Epithelial cell of proximal tubule (primary cell): Measurements from ENCODE around the gene CHSY1. TPM values are rescaled to one million over a fixed set of nuclear protein-coding genes. Genes with fewer than 3 reads are reported as not detected.
A peak's percentile ranks its signal among the peaks of the same experiment; 100 is the strongest.

Experiments
- DNase-seq: peaks from one replicate; pipeline ENCODE4 v3.0.0-alpha.2; 2011; ENCODE audit warnings: low read depth
- H3K4me3 ChIP-seq: 2 replicates; pipeline ENCODE4 v1.5.1; 2011; ENCODE audit warnings: low read depth, mild to moderate bottlenecking, low read length
- total RNA-seq: library from RNA; depleted of rRNA; stranded (reverse); fragments of >200 nt; gene quantifications from 2 replicates; pipeline ENCODE4 v1.2.3, GENCODE V29; 2015
- TF ChIP-seq, protein P1 (sequence below): conservative IDR thresholded peaks from 2 replicates; pipeline ENCODE4 v1.5.1; 2012; ENCODE audit warnings: low read depth, mild to moderate bottlenecking, low read length

Gene CHSY1
- total RNA-seq, 1 donor from 2014 or later: 14.4 TPM

DNA sequence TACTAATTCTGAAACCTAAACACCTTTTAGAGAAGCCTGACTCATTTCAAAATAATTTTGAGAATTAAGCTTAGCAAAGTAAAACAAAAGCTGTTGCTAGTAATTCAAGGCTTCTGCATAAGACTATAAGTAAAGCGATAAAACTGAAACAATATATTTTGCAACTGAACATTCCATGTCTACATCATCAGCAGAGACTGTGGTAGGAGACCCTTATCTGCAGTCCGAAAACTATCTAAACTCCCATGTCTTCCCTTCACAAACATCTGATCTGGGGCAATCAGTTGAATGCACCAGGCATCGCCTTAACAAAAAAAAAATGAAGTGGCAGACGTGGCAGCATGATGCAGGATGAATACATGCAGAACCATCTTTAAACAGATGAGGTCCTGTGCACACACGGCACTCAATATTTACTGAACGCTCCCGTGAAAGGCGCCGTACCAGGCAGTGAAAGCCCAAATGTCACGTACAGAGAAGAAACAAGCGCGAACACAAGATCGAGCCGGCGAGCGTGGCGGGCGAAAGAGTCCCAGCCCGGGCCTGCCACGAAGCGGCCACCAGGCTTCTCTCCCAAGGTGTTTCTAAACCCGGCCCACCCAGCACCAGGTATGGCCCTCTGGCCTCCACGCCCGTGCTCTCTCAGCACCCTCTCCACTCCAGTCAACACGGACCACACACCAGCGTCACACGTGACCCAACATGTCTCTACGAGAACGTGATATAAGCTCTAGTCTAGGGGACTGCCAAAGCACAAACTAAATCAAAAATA lies 63.0 kb downstream of the CHSY1 start:
- DNase-seq: no peak
- peak overlapping the region; percentile 25 for H3K4me3 ChIP-seq
- TF ChIP-seq, protein P1, sequence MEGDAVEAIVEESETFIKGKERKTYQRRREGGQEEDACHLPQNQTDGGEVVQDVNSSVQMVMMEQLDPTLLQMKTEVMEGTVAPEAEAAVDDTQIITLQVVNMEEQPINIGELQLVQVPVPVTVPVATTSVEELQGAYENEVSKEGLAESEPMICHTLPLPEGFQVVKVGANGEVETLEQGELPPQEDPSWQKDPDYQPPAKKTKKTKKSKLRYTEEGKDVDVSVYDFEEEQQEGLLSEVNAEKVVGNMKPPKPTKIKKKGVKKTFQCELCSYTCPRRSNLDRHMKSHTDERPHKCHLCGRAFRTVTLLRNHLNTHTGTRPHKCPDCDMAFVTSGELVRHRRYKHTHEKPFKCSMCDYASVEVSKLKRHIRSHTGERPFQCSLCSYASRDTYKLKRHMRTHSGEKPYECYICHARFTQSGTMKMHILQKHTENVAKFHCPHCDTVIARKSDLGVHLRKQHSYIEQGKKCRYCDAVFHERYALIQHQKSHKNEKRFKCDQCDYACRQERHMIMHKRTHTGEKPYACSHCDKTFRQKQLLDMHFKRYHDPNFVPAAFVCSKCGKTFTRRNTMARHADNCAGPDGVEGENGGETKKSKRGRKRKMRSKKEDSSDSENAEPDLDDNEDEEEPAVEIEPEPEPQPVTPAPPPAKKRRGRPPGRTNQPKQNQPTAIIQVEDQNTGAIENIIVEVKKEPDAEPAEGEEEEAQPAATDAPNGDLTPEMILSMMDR: no peak

DNA sequence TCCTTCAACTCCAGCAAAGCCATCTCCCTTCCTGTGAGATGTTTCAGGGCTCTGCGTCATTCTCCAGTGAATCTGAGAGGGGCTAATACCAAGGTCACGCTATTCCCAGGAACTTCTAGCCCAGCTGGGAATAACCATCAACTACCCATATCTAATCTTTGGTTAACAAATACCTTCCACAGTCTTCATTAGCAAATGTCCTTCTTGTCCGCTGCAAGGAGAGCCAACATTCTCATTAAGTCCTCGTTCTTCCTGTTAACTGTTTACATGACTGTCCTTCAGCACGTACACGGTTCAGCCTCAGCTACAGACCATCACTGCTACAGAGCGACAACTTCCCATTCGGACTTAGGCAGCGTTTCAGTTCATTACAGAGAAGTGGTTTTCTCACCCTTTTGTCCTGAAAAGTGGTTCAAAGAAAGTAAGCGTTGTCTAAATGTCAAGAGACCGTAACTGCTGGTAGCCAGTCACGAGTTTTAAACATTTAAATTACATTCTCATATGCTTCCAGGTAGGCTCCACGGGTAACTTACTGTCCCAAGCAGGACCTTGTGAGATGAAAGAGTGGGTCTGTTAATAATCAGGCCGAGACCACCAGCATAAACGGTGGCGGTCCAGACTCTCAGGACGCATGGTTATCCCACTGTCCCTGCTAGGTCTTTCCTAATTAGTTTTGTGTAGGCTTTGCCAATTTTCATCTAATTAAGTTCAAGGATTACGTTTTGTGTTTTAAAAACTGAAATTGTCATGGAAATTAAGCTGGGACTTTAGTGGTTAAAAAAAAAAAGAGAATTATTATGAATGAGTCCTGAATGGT lies 63.8 kb downstream of the CHSY1 start:
- TF ChIP-seq, protein P1: no peak
- H3K4me3 ChIP-seq: peak overlapping the region; percentile 41
- peak; percentile 45 for DNase-seq

DNA sequence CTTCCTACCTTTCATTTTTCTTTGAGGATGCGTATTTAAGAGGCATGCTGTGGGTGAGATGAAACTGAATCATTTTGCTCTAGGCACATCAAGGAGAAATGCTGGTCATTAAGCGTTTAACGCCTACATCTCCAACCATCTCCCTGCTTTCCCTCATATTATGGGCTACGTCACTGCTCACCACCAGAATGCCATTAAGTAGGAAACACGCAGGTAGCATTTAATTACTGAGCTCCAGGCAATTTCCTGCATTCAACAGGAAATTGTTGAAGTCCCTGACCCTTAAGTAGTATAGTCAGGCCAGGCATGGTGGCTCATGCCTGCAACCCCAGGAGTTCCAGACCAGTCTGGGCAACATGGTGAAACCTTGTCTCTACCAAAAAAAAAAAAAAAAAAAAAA lies 66.1 kb downstream of the CHSY1 start:
- H3K4me3 ChIP-seq: no peak overlapping the region
- TF ChIP-seq, protein P1: no peak
- DNase-seq: no peak

DNA sequence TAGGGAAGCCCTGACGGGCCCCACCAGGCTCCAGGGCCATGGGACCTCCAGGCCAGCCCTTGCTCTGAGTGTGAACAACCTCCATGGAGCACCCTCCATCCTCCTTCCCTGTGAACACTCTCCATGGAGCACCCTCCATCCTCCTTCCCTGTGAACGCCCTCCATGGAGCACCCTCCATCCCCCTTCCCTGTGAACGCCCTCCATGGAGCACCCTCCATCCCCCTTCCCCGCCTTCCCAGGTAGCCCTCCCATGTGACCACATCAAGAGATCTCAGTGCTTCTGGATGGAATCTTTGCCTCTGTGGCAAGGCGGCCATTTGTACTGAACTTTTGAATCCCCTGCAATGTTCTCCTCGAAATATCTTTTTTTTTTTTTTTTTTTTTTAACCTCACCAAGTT lies 66.5 kb downstream of the CHSY1 start:
- no peak overlapping the region for H3K4me3 ChIP-seq
- no peak for DNase-seq

DNA sequence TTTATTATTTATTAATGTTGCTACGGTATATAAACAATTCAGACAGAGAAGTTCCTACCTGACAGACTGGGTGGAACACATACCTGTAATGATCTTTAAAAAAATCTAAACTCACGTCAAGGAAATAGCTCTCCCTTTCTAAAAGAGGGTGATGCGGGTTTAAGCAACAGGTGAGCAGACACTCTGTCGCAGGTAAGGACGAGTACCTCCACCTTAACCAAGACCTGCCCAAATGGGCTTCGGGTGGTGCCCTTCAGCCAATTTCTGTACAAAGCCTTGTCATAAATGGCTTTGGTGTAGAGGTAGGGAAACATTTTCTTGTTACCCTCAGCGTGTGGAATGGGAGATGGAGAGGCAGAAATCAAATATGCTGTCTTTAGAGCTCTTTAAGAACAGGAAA lies 67.0 kb downstream of the CHSY1 start:
- no peak overlapping the region for H3K4me3 ChIP-seq
- DNase-seq: no peak
- TF ChIP-seq, protein P1: no peak

More for the DNA sequence above, 66.5 kb downstream of the CHSY1 start:
- TF ChIP-seq, protein P1: no peak

DNA sequence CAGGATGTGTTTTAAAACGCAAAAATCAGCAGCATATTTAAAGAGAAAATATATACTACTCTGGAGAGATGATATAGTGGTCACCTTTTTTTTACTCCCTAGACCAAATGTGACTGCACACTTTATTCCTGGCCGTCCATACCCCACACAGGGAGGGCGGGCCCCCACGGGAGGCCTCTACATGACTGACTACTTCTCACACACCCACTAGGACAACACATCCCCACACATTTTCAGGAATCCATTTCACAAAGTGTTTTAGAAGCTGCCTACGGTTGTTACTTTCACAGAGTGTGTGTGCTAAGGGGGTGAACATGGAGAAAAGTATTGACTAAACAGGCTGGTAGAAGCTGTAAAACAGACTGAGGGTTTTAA lies 67.9 kb downstream of the CHSY1 start:
- TF ChIP-seq, protein P1: no peak
- H3K4me3 ChIP-seq: no peak overlapping the region
- DNase-seq: no peak
